NCI-H2196 treated with DMSO at 0.1 percent for 48 hours (cell line): ENCODE results near the gene WNK1.
"Not testable (repeated sequence)": the region's sequence is repeated elsewhere in the genome, so short reads cannot be mapped to it uniquely, and the experiment has no call there.

Source experiments
- DNase-seq: peaks from one replicate; lab custom pipeline; 2025; ENCODE audit not compliant: unreplicated experiment; lab: John Stamatoyannopoulos, UW

Gene WNK1

DNA sequence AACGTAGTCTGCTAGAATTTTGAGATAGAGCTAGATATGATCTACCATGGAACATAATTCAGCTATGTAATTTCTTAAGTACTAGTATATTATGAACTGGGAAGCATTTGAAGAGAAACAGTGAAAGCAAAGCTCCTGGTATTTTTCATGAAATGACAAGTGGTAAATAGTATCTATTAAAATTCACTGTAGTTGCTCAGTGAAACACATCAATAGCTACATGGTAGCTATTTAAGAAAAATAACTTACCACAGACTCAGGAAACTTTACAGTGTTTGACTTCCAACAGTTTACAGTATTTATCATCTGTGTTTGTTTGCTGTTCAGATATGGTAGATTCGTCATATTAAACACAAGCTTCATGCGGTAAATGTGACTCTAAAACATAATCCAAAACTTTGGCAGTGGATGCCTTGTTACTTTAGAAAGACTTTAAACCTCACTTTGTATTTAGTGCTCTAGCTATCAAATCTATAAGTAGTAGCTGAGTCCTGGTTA is 25.2 kb downstream of the WNK1 start:
- no peak for DNase-seq

GRCh38 chr12:778615-779014 is 26.2 kb downstream of the WNK1 start:
- no peak for DNase-seq

DNA sequence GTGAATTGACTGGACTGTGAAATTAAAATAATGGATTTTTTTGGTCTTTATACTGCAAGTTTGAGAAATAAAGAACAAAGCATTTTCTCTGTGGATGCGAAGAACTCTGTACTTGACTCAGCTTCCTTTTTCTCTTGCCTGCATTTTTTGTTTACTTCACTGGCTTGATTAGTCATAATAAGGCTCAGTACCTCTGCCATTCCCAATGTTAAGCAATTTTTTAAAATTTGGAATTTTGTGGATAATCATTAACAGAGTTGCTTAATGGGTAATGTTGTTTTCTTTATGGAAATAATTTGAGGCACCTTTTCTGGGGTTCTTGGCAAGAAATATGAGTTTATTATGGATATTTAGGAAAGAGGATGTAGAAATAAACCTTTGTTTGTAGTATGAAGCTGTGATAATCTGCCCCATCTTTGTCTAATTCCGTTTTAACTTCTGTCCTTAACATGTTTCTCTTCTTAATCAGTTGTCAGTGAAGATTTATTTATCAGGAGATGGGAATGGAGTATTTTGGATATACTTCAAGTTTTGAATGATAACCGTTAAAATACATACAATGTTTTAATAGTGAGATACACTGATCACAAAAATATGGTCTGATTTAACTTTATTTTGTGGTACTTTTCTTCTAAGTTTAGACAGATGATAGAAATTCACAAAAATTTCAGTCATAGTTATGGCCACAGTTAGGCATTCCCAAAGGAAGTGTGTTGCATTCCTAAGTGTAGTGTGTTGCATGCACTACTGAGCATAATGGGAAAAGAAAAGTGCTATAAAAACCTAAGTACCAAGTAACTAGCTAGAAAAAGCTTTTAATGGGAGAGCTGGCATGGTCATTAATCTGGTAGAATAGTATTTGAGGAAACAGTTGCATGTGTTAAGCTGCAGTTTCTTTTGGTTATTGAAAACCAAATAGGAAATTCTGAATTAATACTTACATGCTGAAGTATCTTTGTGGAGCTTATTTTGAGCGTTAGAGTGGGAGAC is 27.7 kb downstream of the WNK1 start:
- DNase-seq: no peak

GRCh38 chr12:780750-781379 is 28.5 kb downstream of the WNK1 start:
- DNase-seq: no peak

DNA sequence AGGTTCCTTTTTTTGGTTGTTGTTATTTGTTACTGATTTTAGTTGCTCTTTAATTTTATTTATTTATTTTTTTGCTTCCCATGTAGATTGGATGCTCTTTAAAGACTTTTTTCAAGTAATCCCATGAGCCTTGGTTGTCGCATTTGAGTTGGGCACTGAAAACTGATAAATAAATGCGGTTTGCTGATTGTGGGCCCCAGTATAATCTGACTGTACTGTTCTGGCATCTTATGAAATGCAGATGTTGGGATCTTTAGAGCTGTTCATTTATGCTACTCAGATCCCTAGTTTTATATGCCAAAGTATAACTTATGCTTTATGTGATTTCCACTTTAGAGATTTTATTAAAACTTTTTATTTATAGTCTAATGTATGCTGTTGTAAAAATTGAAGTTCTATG is 33.3 kb downstream of the WNK1 start:
- DNase-seq: no peak

DNA sequence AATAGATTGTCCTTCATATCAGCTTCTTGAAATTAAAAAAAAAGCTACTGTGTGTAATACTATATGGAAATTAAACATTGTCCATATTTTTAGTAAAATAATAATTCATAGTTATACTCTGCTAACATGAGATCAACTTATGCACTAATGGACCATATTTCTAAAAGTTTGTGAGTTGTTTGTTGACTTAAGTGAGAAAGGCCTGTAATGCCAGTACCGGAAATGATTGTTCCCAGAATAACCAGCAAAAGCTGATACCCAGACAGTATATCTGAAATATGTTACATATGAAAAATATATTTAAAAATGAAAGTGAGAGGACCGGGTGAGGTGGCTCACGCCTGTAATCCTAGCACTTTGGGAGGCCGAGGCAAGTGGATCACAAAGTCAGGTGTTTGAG is 35.9 kb downstream of the WNK1 start:
- DNase-seq: no peak

- not testable (repeated sequence) for DNase-seq
These were observed 36.4 kb downstream of the WNK1 start for GRCh38 chr12:788762-789161.

DNA sequence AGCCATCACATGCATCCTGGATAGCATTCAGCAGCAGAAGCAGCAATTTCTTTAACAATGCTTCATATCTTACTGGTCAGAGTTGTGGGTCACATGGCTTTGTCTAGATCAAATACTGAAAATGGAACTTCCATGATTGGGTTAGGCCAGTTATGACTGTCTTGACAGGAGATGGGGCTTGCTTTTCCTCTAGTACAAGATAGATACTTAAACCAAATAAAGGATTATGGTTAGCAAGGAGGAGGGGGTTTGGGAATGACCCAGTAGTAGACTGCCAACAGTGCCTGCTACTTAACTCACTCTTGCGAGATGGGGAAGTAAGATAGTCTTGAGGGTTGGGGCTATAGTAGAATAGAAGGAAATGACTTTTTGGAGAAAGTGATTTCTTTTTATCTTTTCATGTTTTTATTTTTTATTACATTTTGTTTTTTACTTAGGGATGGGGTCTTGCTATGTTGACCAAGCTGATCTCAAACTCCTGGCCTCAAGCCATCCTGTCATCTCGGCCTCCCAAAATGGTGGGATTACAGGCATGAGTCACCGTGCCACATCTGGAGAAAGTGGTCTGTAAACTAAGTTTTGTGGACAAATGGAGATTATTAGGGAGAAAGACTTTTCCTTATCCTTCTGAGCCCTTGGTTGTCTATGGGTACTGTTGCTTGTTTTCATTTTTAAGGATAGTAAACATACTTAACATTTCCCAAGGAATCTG is 37.6 kb downstream of the WNK1 start:
- no peak for DNase-seq

DNA sequence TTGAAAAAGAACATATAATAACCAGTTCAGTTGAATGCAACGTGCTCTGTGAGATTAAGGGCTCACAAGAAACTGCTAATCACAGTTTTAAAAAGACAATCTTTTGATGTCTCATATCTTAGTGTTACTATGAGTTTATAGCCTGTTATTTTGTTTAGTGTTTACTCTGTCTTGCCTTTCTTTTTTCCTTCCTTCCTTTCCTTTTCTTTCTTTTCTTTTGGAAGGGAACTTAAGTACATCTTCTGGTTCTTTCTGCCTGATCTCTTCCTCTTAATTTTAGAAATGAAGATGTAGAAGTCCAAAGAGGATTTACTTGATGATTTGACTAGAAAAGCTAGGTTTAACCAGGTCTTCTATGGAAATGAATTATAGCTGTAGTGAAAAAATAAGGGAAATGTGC is 38.2 kb downstream of the WNK1 start:
- DNase-seq: no peak

GRCh38 chr12:793037-793436 is 40.7 kb downstream of the WNK1 start:
- DNase-seq: no peak

DNA sequence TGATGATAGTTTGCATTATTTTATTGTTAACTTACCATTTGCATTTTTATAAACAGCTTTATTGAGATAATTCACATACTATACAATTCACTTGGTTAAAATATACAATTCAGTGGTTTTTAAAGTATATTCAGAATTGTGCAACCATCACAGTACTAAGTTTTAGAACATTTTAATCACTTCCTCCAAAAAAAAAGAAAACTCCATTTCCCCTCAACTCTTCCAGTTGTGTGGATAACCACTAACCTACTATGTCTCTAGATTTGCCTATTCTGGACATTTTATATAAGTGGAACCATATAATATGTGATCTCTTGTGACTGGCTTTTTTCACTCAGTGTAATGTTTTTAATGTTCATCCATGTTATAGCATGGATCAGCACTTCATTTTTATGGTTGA is 41.3 kb downstream of the WNK1 start:
- DNase-seq: no peak

- DNase-seq: no peak
These were observed 42.9 kb downstream of the WNK1 start for GRCh38 chr12:795305-795704.

DNA sequence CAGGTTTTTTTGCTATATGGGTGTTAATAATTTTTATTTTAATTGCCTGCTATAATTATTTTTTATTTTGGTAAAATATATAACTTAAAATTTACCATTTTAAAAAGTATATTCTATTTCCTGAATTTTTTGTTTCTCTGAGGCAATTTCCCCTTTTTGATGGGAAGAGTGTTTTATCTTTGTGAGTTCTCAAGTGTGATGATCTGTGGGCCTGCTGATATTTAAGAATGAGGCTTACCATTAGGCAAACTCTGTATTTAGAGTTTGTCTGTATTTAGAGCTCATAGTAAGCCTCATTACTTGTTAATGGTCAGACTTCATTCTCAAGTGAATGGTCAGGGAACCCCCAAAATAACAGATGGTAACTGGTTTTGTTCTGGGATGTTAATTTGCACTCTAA is 48.0 kb downstream of the WNK1 start:
- no peak for DNase-seq

DNA sequence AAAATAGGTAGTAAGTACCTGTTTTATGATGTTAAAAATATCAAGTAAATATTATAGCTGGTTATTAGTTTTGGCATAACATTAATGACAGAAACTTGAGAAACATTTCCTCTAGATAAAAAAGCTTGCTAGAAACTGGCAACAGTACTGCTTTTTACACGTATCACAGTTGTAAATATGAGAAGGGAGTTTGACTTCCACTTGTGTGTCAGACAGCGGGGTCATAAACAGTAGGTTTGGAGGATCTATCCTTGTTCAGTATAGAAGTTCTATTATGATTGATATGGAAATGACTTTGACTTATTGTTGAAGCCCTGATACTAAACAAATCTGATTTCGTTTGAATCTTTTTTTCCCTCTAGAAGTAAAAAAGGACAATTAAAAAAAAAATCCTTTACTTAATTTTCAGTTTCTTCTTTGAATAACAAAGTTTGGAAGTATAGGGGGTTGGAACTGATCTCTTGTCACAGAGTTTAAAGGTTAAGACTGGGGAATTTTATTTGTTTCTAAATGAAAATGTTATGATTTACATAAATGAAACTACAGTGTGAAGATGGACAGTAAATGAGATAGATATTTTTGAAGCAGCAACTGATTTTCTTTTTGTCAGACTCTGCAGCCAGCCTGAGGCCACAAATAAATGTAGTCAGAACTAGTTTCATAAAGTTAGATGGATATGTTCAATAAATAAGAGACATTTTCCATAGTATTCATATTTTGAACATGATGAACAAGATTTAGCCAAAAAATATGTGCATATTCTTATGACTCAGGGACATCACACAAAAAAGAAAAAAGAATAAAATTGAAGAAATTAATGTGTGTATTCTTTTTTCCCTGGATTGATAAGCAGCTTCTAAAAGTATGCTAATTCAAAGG is 50.1 kb downstream of the WNK1 start:
- no peak for DNase-seq

- DNase-seq: no peak
These were observed 52.7 kb downstream of the WNK1 start for GRCh38 chr12:805022-805632.

GRCh38 chr12:806200-806791 is 53.9 kb downstream of the WNK1 start:
- DNase-seq: no peak

DNA sequence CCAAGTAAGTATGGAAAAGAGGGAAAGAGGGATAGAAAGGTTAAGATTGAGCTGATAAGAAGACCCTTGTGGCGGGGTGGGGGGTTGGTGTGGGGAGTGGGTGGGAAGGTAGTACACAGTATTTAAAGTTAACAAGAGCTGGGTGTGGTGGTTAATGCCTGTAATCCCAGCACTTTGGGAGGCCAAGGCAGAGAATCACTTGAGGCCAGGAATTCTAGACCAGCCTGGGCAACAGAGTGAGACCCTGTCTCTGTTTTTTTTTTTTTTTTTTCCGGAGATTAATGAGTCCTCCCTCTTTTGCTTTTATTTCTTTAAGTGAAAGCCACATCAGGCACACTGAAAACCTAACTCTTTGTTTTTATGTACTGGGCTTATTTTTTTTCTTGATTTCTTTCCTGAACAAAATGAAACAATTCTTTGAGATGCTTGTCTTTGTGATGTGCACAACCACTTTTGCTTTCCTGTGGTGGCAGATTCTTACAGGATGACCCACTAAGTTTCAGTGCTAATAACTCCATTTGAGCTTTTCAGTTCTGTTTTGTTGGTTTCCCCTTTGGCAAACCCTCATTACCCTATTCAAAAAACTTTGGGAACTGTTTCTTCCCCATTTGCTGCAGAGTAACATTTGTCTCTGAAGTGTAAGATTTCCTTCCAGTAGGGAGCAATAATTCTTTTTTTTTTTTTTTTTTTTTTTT is 54.8 kb downstream of the WNK1 start:
- no peak for DNase-seq

DNA sequence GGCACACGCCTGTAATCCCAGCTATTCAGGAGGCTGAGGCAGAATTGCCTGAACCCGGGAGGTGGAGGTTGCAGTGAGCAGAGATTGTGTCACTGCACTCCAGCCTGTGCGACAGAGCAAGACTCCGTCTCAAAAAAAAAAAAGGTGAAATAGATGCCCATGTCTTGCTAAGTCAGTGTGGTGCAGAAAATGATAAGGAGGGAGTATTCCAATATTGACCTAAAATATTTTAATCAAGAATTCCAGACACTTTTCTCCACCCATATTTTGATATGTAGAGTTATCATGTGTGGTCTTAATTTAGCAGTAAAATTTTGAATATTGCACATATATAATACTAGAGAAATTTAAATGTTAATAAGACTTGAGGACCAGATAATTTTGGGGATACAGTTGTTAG is 57.7 kb downstream of the WNK1 start:
- no peak for DNase-seq
